ENCODE results near the gene SSC5D.

Gene SSC5D

DNA sequence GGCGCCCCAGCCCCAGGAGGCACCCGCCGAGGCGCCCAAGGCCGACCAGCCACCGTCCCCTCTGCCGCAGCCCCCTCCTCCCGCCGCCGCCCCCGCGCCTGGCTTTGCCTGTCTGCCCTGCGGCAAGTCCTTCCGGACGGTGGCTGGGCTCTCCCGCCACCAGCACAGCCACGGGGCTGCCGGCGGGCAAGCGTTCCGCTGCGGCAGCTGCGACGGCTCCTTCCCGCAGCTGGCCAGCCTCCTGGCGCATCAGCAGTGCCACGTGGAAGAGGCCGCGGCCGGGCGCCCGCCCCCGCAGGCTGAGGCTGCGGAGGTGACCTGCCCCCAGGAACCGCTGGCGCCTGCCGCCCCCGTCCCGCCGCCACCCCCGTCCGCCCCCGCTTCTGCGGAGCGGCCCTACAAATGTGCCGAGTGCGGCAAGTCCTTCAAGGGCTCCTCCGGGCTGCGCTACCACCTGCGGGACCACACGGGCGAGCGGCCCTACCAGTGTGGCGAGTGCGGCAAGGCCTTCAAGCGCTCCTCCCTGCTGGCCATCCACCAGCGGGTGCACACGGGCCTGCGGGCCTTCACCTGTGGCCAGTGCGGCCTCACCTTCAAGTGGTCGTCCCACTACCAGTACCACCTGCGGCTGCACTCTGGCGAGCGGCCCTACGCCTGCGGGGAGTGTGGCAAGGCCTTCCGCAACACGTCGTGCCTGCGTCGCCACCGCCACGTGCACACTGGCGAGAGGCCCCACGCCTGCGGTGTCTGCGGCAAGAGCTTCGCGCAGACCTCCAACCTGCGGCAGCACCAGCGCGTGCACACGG lies 5.9 kb upstream of the SSC5D start:
- TF ChIP-seq POLR2AphosphoS5 (IDR thresholded peaks at IDR 0.05; ENCODE audit: low read depth, low read length), result no peak
- no peak for TF ChIP-seq SIN3A (IDR thresholded peaks at IDR 0.05; ENCODE audit: borderline replicate concordance, insufficient read depth, low read length)
- no peak for TF ChIP-seq TAF1 (IDR thresholded peaks at IDR 0.05; ENCODE audit: borderline replicate concordance, insufficient read depth, low read length)
- TF ChIP-seq FOXP2 (optimal IDR thresholded peaks at IDR 0.05; ENCODE audit: borderline replicate concordance, extremely low read depth, extremely low read length, insufficient read depth), result no peak
- TF ChIP-seq, protein P1, sequence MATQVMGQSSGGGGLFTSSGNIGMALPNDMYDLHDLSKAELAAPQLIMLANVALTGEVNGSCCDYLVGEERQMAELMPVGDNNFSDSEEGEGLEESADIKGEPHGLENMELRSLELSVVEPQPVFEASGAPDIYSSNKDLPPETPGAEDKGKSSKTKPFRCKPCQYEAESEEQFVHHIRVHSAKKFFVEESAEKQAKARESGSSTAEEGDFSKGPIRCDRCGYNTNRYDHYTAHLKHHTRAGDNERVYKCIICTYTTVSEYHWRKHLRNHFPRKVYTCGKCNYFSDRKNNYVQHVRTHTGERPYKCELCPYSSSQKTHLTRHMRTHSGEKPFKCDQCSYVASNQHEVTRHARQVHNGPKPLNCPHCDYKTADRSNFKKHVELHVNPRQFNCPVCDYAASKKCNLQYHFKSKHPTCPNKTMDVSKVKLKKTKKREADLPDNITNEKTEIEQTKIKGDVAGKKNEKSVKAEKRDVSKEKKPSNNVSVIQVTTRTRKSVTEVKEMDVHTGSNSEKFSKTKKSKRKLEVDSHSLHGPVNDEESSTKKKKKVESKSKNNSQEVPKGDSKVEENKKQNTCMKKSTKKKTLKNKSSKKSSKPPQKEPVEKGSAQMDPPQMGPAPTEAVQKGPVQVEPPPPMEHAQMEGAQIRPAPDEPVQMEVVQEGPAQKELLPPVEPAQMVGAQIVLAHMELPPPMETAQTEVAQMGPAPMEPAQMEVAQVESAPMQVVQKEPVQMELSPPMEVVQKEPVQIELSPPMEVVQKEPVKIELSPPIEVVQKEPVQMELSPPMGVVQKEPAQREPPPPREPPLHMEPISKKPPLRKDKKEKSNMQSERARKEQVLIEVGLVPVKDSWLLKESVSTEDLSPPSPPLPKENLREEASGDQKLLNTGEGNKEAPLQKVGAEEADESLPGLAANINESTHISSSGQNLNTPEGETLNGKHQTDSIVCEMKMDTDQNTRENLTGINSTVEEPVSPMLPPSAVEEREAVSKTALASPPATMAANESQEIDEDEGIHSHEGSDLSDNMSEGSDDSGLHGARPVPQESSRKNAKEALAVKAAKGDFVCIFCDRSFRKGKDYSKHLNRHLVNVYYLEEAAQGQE (IDR thresholded peaks at IDR 0.05; ENCODE audit: insufficient read depth in 1 of 2, low read depth in 2 of 2, low read length in 2 of 2), result no peak

DNA sequence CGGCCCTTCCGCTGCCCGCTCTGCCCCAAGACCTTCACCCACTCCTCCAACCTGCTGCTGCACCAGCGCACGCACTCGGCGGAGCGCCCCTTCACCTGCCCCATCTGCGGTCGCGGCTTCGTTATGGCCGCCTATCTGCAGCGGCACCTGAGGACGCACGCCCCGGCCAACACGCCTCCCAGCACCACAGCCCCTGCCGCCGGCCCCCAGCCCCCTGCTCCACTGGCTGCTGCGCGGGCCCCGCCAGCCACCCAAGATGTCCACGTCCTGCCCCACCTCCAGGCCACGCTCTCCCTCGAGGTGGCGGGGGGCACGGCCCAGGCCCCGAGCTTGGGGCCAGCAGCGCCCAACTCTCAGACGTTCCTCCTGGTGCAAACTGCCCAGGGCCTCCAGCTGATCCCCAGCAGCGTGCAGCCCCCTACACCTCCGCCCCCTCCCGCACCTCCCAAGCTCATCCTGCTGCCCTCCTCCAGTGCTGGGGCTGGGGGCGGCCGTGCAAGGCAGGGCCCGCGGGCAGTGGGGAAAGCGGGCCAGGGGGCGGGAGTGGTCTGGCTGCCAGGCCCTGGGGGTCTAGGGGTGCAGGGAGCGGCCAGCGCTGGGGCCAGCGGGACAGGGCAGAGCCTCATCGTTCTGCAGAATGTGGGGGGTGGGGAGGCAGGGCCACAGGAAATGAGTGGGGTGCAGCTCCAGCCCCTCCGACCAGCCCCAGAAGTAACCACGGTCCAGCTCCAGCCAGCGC lies 5.1 kb upstream of the SSC5D start:
- TF ChIP-seq SIN3A (IDR thresholded peaks at IDR 0.05; ENCODE audit: borderline replicate concordance, insufficient read depth, low read length), result no peak
- no peak for TF ChIP-seq FOXP2 (optimal IDR thresholded peaks at IDR 0.05; ENCODE audit: borderline replicate concordance, extremely low read depth, extremely low read length, insufficient read depth)
- TF ChIP-seq POLR2AphosphoS5 (IDR thresholded peaks at IDR 0.05; ENCODE audit: low read depth, low read length), result no peak
- TF ChIP-seq TAF1 (IDR thresholded peaks at IDR 0.05; ENCODE audit: borderline replicate concordance, insufficient read depth, low read length), result no peak
- TF ChIP-seq, protein P1 (IDR thresholded peaks at IDR 0.05; ENCODE audit: insufficient read depth in 1 of 2, low read depth in 2 of 2, low read length in 2 of 2), result no peak

DNA sequence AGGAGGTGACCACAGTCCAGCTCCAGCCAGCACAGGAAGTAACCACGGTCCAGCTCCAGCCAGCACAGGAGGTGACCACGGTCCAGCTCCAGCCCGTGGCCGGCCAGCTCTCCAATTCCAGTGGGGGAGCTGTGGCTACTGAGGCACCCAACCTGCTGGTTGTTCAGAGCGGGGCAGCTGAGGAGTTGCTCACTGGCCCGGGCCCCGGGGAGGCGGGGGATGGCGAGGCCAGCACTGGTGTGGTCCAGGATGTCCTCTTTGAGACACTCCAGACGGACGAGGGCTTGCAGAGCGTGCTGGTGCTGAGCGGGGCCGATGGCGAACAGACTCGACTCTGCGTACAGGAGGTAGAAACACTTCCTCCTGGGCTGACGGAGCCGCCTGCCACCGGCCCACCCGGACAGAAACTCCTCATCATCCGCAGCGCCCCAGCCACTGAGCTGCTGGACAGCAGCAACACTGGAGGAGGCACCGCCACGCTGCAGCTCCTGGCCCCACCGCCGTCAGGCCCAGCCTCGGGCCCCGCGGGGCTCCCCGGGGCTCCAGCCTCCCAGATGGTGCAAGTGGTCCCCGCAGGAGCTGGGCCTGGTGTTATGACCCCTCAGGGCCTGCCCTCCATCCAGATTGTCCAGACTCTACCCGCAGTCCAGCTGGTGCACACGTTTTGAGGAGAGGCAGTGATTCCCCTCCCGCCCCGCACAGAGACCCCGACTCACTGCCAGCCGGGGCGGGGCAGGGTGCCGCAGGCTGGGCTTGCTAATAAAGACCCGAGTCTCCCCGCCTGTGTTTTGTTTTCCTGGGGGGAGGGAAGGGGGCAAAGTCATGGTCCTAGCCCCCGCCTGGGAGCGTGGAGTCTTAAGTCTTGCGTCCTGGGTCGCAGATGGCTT lies 4.3 kb upstream of the SSC5D start:
- TF ChIP-seq TAF1 (IDR thresholded peaks at IDR 0.05; ENCODE audit: borderline replicate concordance, insufficient read depth, low read length) (no peak), FOXP2 (optimal IDR thresholded peaks at IDR 0.05; ENCODE audit: borderline replicate concordance, extremely low read depth, extremely low read length, insufficient read depth) (no peak), POLR2AphosphoS5 (IDR thresholded peaks at IDR 0.05; ENCODE audit: low read depth, low read length) (no peak), SIN3A (IDR thresholded peaks at IDR 0.05; ENCODE audit: borderline replicate concordance, insufficient read depth, low read length) (no peak)
- TF ChIP-seq, protein P1 (IDR thresholded peaks at IDR 0.05; ENCODE audit: insufficient read depth in 1 of 2, low read depth in 2 of 2, low read length in 2 of 2), result peak in 1 of 2 experiments; percentile 44; a peak in 1 of 4 replicates

DNA sequence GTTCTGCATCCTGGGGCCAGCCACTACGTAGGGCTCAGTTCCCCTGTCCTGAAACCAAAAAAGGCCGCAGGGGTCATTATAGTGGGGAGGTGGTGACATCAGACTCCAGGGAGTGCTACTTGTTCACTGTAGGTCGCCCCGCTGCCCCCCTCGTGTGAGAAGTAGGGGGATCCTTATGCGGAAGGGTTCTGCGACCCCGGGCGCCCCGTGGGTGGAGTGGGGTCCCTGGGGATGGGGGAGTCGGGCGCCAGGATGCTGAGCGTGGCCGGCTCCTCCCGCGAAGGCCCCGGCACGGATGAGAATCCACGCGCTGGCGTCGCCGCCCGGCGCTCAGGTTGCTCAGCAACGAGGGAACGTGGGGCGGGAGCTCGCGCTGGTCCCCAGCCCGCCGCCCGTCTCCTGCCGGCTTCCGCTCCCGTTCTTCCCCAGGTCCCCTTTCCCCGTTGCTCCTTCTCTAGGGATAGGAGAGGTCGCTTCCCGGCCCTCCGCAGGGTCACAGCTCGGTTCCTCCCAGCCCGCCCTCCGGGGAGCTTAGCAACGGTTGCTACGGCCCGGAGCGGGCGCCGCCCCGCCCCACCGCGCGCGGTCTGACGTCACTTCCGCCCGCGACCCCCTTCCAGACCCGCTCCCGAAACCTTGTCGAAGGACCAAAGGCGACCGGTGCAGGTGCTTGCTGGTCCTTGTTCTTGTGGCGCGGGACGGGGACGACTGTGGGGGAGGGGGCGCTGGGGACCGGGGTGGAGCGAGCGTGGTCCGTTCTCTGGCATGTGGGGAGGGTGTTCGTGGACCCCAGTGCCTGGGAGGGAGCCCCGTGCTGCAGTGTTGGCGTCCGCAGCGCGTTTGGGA lies 3.4 kb upstream of the SSC5D start, which contains the start of gene NAT14:
Gene NAT14 (plus strand): TSS at position 596 of the 846 bp plus-strand sequence. CDS start 521 bp downstream, outside the sequence.
- TF ChIP-seq TAF1 (IDR thresholded peaks at IDR 0.05; ENCODE audit: borderline replicate concordance, insufficient read depth, low read length) (no peak), SIN3A (IDR thresholded peaks at IDR 0.05; ENCODE audit: borderline replicate concordance, insufficient read depth, low read length) (peak; percentile 70; the same call in 1 of the 2 replicates), POLR2AphosphoS5 (IDR thresholded peaks at IDR 0.05; ENCODE audit: low read depth, low read length) (no peak), FOXP2 (optimal IDR thresholded peaks at IDR 0.05; ENCODE audit: borderline replicate concordance, extremely low read depth, extremely low read length, insufficient read depth) (peak; percentile 39)
- TF ChIP-seq, protein P1 (IDR thresholded peaks at IDR 0.05; ENCODE audit: insufficient read depth in 1 of 2, low read depth in 2 of 2, low read length in 2 of 2), result no peak

Data from PFSK-1 (cell line).